ENCODE results near the gene SRSF12.

DNA sequence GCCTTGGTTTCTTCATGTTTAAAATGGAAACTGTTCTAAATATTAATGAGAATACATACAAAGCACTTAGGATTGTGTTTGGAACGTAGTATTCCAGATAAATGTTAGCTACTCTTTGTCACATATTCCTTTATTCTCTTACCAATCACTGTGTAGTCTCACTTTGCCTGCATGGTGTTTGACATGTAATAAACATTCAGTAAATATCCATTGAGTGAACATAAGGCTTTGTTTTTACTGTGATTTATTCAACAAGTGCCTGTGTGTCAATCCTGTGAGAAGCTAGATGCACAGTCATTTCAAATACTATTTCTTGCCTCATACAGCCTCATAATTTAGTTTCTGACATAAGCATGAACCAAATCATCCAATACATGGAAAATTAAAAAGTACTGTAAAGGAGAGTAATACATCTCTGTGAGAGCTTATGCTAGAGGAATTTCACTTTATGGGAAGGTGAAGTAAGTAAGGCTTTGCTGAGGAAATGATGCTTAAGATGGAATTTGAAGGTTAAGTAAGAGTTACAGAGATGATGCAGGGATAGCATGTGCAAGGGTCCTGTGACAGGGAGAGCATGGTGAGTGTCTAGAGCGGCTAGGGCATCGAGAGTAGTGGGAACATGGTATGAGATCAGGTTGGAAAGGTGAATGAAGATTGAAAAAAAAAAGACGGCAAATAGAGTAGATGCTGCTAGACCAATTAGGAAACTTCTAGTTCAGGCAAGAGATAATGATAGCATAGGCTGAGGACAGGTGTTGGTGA, 42.6 kb upstream of the SRSF12 start:
- TF ChIP-seq, protein P1, sequence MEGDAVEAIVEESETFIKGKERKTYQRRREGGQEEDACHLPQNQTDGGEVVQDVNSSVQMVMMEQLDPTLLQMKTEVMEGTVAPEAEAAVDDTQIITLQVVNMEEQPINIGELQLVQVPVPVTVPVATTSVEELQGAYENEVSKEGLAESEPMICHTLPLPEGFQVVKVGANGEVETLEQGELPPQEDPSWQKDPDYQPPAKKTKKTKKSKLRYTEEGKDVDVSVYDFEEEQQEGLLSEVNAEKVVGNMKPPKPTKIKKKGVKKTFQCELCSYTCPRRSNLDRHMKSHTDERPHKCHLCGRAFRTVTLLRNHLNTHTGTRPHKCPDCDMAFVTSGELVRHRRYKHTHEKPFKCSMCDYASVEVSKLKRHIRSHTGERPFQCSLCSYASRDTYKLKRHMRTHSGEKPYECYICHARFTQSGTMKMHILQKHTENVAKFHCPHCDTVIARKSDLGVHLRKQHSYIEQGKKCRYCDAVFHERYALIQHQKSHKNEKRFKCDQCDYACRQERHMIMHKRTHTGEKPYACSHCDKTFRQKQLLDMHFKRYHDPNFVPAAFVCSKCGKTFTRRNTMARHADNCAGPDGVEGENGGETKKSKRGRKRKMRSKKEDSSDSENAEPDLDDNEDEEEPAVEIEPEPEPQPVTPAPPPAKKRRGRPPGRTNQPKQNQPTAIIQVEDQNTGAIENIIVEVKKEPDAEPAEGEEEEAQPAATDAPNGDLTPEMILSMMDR (IDR thresholded peaks at IDR 0.05 in 4 of 5, conservative IDR thresholded peaks at IDR 0.05 in 1 of 5) = no peak
- TF ChIP-seq POLR2A (IDR thresholded peaks at IDR 0.05) = no peak

Measured in gastrocnemius medialis (tissue), 4 donors.